NK-92 treated with Interleukin-12 subunit alpha and Interleukin-12 subunit beta, amount 100 ng/mL, for 24 hours (cell line): ENCODE measurements around the gene GPR12.
"Not testable (repeated sequence)": the region's sequence is repeated elsewhere in the genome, so short reads cannot be mapped to it uniquely, and the experiment has no call there.

ENCODE experiments used
- DNase-seq: peaks from one replicate; lab custom pipeline; 2025; lab: John Stamatoyannopoulos, UW

Gene GPR12

GRCh38 chr13:26747706-26748105 is 12.9 kb downstream of the GPR12 start:
- no peak for DNase-seq

GRCh38 chr13:26743971-26744370 is 16.6 kb downstream of the GPR12 start:
- no peak for DNase-seq

GRCh38 chr13:26742691-26743358 is 17.8 kb downstream of the GPR12 start:
- no peak for DNase-seq

- no peak for DNase-seq
Measured at GRCh38 chr13:26735677-26736076, 24.9 kb downstream of the GPR12 start.

GRCh38 chr13:26727633-26728032 is 33.0 kb downstream of the GPR12 start:
- no peak for DNase-seq

GRCh38 chr13:26727122-26727521 is 33.5 kb downstream of the GPR12 start:
- no peak for DNase-seq

- no peak for DNase-seq
Measured at GRCh38 chr13:26726684-26727083, 33.9 kb downstream of the GPR12 start.

GRCh38 chr13:26723620-26724019 is 37.0 kb downstream of the GPR12 start:
- DNase-seq: not testable (repeated sequence)

GRCh38 chr13:26722321-26722720 is 38.3 kb downstream of the GPR12 start:
- DNase-seq: no peak

- DNase-seq: no peak
Measured at GRCh38 chr13:26721251-26722121, 39.1 kb downstream of the GPR12 start.

GRCh38 chr13:26719356-26719945 is 41.1 kb downstream of the GPR12 start:
- no peak for DNase-seq

- DNase-seq: no peak
Measured at GRCh38 chr13:26718872-26719271, 41.7 kb downstream of the GPR12 start.

- no peak for DNase-seq
Measured at GRCh38 chr13:26718146-26718545, 42.4 kb downstream of the GPR12 start.

GRCh38 chr13:26716984-26717383 is 43.6 kb downstream of the GPR12 start:
- no peak for DNase-seq

- no peak for DNase-seq
Measured at GRCh38 chr13:26713341-26713740, 47.2 kb downstream of the GPR12 start.

GRCh38 chr13:26711211-26711610 is 49.4 kb downstream of the GPR12 start:
- DNase-seq: no peak

GRCh38 chr13:26710166-26710565 is 50.4 kb downstream of the GPR12 start:
- no peak for DNase-seq

GRCh38 chr13:26709461-26709860 is 51.1 kb downstream of the GPR12 start:
- DNase-seq: no peak

GRCh38 chr13:26708007-26708297 is 52.6 kb downstream of the GPR12 start:
- DNase-seq: no peak

- DNase-seq: no peak
Measured at GRCh38 chr13:26707122-26708006, 53.2 kb downstream of the GPR12 start.

GRCh38 chr13:26706381-26706780 is 54.2 kb downstream of the GPR12 start:
- DNase-seq: no peak

- no peak for DNase-seq
Measured at GRCh38 chr13:26705536-26705935, 55.0 kb downstream of the GPR12 start.
